Right atrium auricular region (tissue), 2 donors: Measurements from ENCODE around the gene MLIP. TPM values are rescaled to one million over a fixed set of nuclear protein-coding genes. Genes with fewer than 3 reads are reported as not detected.

Source experiments
- DNase-seq: peaks from one replicate; pipeline ENCODE4 v3.0.0-alpha.2; 2019; ENCODE audit warnings: low spot score
- H3K27ac ChIP-seq, 2 donors: fragments of 200-600 bp; sonication (generic); 1 replicate in 1 of 2; 2 replicates in 1 of 2; pipeline ENCODE4 v1.5.1; 2016 to 2019
- H3K27me3 ChIP-seq, 2 donors: fragments of 200-600 bp; sonication (generic); one replicate each; pipeline versions ENCODE4 v1.5.1 to v1.6.0; 2017 to 2019
- H3K36me3 ChIP-seq: fragments of 200-600 bp; sonication (generic); one replicate; pipeline ENCODE4 v1.5.1; 2016
- H3K4me1 ChIP-seq, 2 donors: fragments of 200-600 bp; sonication (generic); one replicate each; pipeline versions ENCODE4 v1.5.1 to v1.6.0; 2017 to 2019
- H3K4me3 ChIP-seq, 2 donors: fragments of 200-600 bp; sonication (generic); 1 replicate in 1 of 2; 2 replicates in 1 of 2; pipeline ENCODE4 v1.5.1; 2017 to 2019; ENCODE audit warnings: mild to moderate bottlenecking in 1 of 2, moderate library complexity in 1 of 2
- H3K9me3 ChIP-seq, 2 donors: fragments of 200-600 bp; sonication (generic); one replicate each; pipeline ENCODE4 v1.5.1; 2019
- CTCF ChIP-seq, 2 donors: fragments of 200-600 bp; sonication (generic); IDR thresholded peaks; one replicate each; pipeline ENCODE4 v1.5.1; 2019; ENCODE audit warnings: antibody characterized with exemption in 2 of 2
- total RNA-seq, 2 donors: library from RNA; depleted of rRNA; stranded (reverse); fragments of >200 nt; gene quantifications; one replicate each; pipeline ENCODE4 v1.1.0, GENCODE V29; 2016

Gene MLIP
- total RNA-seq, 2 donors from 2014 or later, result 170 to 262 TPM

GRCh38 chr6:54260025-54260424 lies 148.8 kb downstream of the MLIP start:
- Histone ChIP-seq H3K4me1 (peaks cover 0 to 20% of the 10 kb centered on the region in 2 donors), H3K4me3 (no peak overlapping the region), H3K27ac (no peak overlapping the region), H3K27me3 (no peaks in the 10 kb centered on the region), H3K9me3 (no peaks in the 10 kb centered on the region), H3K36me3 (no peaks in the 10 kb centered on the region)
- DNase-seq, result no peak
- TF ChIP-seq CTCF (IDR thresholded peaks at IDR 0.05), result no peak

GRCh38 chr6:54262499-54262898 lies 151.3 kb downstream of the MLIP start:
- H3K4me3 ChIP-seq, result no peak overlapping the region
- TF ChIP-seq CTCF (IDR thresholded peaks at IDR 0.05), result no peak

GRCh38 chr6:54262971-54263370 lies 151.7 kb downstream of the MLIP start:
- H3K9me3 ChIP-seq, result no peaks in the 10 kb centered on the region
- no peaks in the 10 kb centered on the region for H3K27me3 ChIP-seq
- TF ChIP-seq CTCF (IDR thresholded peaks at IDR 0.05), result no peak
- no peak overlapping the region for H3K27ac ChIP-seq
- H3K4me1 ChIP-seq, result no peaks in the 10 kb centered on the region
- DNase-seq, result no peak
- H3K36me3 ChIP-seq, result no peaks in the 10 kb centered on the region
- H3K4me3 ChIP-seq, result no peak overlapping the region

More at GRCh38 chr6:54262499-54262898, 151.3 kb downstream of the MLIP start:
- no peak for DNase-seq
- Histone ChIP-seq H3K27me3 (no peaks in the 10 kb centered on the region), H3K36me3 (no peaks in the 10 kb centered on the region), H3K9me3 (no peaks in the 10 kb centered on the region), H3K4me1 (no peaks in the 10 kb centered on the region), H3K27ac (no peak overlapping the region)

GRCh38 chr6:54264581-54265272 lies 153.5 kb downstream of the MLIP start:
- Histone ChIP-seq H3K27me3 (no peaks in the 10 kb centered on the region), H3K4me3 (no peak overlapping the region), H3K36me3 (no peaks in the 10 kb centered on the region), H3K27ac (no peak overlapping the region), H3K4me1 (no peaks in the 10 kb centered on the region), H3K9me3 (no peaks in the 10 kb centered on the region)
- no peak for DNase-seq
- TF ChIP-seq CTCF (IDR thresholded peaks at IDR 0.05), result no peak

GRCh38 chr6:54266400-54266923 lies 155.2 kb downstream of the MLIP start:
- no peaks in the 10 kb centered on the region for H3K4me1 ChIP-seq
- no peak for DNase-seq
- TF ChIP-seq CTCF (IDR thresholded peaks at IDR 0.05), result no peak
- no peaks in the 10 kb centered on the region for H3K27me3 ChIP-seq
- H3K9me3 ChIP-seq, result no peaks in the 10 kb centered on the region
- no peaks in the 10 kb centered on the region for H3K36me3 ChIP-seq
- no peak overlapping the region for H3K27ac ChIP-seq
- H3K4me3 ChIP-seq, result no peak overlapping the region

- H3K27me3 ChIP-seq, result no peaks in the 10 kb centered on the region
- TF ChIP-seq CTCF (IDR thresholded peaks at IDR 0.05), result peak in 1 of 2 donors; percentile 40
Measured at GRCh38 chr6:54267798-54268197, 156.6 kb downstream of the MLIP start.

More at GRCh38 chr6:54267798-54268197, 156.6 kb downstream of the MLIP start:
- H3K4me3 ChIP-seq, result no peak overlapping the region
- H3K36me3 ChIP-seq, result no peaks in the 10 kb centered on the region
- no peaks in the 10 kb centered on the region for H3K4me1 ChIP-seq
- H3K27ac ChIP-seq, result no peak overlapping the region
- DNase-seq, result no peak
- no peaks in the 10 kb centered on the region for H3K9me3 ChIP-seq
